SIG-M5 (cell line): ENCODE data around the gene GNG2.

Experiments used
- DNase-seq: peaks from one replicate; lab custom pipeline; 2025; lab: John Stamatoyannopoulos, UW

The GNG2 gene

DNA sequence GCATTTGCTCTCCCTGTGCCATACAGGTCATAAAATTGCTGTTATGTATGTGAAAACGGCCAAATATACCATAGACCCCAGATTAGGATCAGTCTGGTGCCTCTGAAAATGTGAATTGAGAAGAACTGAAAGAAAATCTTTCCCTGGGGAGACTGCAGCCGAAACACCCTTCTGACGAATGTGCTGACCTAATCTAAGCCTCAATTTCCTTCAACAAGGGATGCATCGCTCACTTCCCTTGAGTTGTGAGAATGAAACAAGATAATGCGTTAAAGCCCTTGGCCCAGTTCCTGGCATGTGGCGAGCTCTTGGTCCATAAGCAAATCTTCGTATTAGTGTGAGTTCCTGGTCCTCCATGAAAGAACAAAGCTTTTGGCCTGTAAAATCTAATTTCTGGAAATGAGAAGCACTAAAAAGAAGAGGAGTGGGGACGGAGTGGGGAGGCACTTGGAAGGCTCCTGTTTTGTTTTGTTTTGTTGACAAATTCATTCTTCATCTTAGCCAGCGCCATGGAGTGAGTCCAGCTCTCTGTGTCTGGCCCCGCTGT lies 79.4 kb downstream of the GNG2 start:
- no peak for DNase-seq

- no peak for DNase-seq
These were observed 82.6 kb downstream of the GNG2 start for GRCh38 chr14:51942971-51943370.

DNA sequence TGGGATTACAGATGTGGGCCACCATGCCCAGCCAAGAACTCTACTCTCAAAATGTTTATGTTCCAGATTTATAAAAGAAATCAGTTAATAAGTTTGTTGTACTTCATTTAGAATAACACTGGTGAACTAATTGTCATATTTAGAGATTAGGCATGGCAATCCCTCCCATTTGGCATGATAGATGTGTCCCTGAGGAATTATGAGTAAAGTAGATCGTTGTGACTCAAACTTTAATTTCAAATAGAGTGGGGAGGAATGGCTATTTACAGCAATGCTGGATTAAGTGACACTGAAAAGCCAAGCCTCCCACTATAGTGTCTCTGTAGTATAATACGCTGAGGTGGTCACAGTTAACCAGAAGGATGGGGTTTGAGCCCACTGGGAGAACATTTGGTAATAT lies 89.6 kb downstream of the GNG2 start:
- no peak for DNase-seq

DNA sequence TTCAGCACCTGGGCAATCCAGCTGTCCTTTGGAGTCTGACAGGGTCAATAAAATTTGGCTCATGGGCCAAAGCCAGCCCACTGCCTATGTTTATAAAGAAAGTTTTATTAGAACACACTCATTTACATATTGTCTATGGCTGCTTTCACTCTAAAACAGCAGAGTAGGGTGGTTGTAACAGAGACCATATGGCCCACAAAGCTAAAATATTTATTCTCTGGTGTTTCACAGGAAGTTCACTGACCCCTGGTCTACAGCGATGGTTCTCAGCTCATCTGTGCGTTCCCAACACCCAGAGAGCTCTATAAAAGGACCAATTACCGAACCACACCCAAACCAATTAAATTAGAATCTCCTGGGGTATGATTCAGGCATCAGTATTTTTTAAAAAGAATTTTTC lies 91.2 kb downstream of the GNG2 start:
- DNase-seq: no peak

DNA sequence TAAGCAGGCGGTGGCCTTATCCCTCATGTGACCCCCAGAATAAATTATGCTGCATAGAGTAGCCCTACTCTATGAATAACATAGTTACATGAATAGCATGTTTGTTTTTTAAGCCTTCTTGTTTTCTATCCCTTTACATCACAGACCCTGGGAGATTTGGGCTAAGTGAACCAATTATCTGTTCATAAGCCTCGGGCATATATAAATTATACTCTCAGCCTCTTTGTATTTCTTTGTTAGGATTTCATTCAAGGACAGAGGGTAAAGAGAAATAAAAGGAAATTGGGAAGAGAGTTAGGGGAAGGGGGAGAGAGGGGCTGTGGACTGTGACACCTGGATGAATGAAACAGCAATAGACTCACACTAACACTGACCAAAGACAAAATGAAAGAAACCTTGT lies 93.6 kb downstream of the GNG2 start:
- DNase-seq: no peak

DNA sequence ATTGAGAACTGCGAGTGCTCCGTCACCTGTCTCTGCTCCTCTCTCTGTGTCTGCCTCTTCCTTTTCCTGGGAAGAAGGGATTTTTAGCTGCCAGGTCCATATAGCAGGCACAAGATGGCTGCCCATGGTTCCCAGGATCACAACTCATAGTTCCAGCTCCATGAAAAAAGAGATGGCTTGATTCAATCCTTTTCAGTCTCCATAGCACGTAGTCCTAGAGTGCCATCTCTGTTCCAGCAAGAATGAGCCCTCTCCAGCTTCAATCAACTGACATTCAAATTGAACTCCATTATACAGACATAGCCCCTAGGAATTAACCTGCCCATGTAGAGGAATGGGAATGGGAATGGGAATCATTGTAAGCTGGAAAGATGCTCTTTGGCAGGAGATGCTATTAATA lies 94.2 kb downstream of the GNG2 start:
- no peak for DNase-seq

GRCh38 chr14:51957950-51958349 lies 97.5 kb downstream of the GNG2 start:
- DNase-seq: no peak

- DNase-seq: no peak
These were observed 99.5 kb downstream of the GNG2 start for GRCh38 chr14:51959928-51960327.

DNA sequence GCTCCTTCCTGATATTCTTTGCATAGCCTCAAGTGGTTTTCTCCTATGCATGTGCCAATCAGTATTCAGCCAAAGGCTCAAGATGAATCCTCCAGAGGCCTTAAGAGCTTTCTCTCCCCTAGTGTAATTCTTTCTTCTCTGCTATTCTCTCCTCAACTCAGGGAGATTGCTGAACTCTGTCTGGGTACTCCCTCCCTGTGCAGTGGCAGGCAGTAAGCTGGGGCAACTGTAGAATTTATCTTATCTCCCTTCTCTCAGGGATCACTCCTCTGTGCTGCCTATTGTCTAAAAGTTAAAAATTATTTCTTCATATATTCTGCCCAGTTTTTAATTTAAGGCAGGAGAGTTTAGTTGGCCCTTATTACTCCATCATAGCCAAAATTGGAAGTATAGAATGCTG lies 100.5 kb downstream of the GNG2 start:
- no peak for DNase-seq

GRCh38 chr14:51962711-51963110 lies 102.3 kb downstream of the GNG2 start:
- no peak for DNase-seq

GRCh38 chr14:51963286-51963685 lies 102.9 kb downstream of the GNG2 start:
- no peak for DNase-seq

GRCh38 chr14:51967521-51967920 lies 107.1 kb downstream of the GNG2 start:
- DNase-seq: no peak

GRCh38 chr14:51969852-51970540 lies 109.6 kb downstream of the GNG2 start:
- DNase-seq: no peak

DNA sequence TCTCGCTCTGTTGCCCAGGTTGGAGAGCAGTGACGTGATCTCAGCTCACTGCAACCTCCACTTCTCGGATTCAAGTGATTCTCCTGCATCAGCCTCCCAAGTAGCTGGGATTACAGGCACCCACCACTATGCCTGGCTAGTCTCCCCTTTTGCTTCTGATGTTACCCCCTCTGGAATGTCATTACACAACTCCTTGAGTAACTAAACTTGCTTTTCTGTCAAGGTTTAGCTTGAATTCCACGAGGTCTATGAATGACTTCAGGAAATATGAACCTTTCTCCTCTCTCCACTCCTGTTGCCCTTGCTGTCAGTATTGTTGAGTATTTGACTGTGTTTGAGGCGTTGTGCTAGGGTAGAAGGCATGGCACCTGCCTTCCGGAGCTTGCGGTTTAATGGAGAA lies 112.2 kb downstream of the GNG2 start:
- no peak for DNase-seq

DNA sequence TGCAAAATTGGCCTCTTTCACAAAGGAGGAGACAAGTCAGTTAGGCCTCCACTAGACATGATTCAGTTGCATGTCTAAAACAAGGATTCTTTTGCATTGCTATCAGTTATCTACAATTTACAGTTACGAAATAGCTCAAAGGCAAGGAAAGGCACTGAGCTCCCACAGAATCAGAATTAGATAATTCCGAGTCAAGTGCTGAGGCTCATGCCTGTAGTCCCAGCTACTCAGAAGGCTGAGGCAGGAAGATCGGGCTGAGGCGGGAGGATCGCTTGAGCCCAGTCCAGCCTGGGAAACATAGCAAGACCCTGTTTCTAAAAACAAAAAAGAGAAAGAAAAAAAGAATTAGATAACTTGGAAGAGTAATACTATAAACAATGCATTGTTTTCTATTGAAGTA lies 116.7 kb downstream of the GNG2 start:
- DNase-seq: no peak

DNA sequence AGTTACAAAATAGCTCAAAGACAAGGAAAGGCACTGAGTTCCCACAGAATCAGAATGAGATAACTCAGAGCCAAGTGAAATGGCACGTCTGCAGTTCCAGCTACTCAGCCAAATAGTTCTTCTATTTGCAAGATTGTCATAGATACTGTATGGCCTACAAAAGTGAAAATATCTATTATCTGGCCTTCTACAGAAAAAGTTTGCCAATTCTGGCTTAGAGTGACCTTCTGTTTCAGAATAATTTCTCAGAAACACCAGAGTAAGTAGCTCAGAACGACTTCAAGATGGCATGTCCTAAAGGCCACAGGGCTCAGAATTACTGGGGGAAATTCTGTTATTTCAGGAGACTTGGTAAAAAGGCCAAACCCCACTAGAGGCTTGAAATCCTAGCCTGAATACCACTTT lies 118.3 kb downstream of the GNG2 start:
- DNase-seq: no peak

DNA sequence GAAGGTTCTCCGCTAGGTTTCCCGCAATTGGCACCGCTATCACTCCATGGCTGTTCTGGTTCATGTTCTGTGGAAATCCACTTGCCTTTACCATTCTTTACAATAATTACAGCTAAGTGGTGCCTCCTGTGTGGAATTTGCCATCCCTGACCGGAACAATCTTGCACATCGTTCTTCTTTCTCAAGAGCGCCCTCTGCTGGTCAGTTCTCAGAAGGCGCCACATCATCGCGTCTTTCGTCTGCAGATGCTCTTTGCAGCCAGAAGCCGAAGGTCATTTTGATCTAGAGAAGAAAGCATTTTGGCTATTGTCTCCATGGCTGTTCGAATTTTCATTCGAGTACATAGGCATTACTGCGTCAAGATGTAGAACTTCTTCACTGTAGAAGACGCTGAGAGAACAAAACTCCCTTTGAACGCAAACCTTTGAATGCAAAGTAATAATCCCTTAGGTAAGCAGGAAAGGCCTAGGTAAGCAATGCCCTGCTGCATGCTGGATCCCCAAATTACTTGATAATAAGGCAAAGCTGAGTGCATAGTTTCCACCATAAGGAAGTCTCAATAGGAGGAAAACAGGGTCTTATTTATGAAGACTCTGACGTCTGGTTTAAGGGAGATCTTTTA lies 118.8 kb downstream of the GNG2 start:
- no peak for DNase-seq

- no peak for DNase-seq
These were observed 120.9 kb downstream of the GNG2 start for GRCh38 chr14:51981218-51981854.

DNA sequence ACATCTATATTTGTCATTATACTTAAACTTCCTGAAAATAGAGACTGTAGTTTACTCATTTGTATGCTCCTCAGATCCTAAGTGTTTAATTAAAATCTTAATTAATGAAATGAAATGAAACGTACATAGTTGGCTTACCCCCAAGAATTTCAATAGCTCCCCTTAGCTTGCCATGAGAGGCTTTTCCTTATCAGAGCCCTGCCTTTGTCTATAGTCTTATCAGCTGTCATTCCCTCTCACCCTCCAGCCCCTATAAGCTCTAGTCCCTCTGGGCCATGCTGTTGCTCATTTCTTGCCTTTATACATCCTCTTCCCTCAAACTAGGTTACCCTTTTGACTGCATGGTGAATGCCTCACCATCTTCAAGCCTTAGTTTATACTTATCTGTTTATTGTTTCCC lies 127.8 kb downstream of the GNG2 start:
- DNase-seq: no peak

- DNase-seq: no peak
These were observed 129.2 kb downstream of the GNG2 start, which contains the start of gene RTRAF for GRCh38 chr14:51989293-51990234. Gene RTRAF (plus strand): TSS chr14:51989546. CDS start chr14:51989640, 94 bp downstream.

- no peak for DNase-seq
These were observed 130.1 kb downstream of the GNG2 start for GRCh38 chr14:51990488-51990887.

- no peak for DNase-seq
These were observed 133.0 kb downstream of the GNG2 start for GRCh38 chr14:51993285-51993920.
